ENCODE data around the gene DGCR8. TPM values are rescaled to one million over a fixed set of nuclear protein-coding genes. Genes with fewer than 3 reads are reported as not detected.

Gene DGCR8
- total and polyA plus RNA-seq, 11 donors, result 8.8 to 22.1 (median 13.0) TPM

GRCh38 chr22:20057596-20058268, 22.3 kb upstream of the DGCR8 start:
- no peak for DNase-seq
- Histone ChIP-seq H3K9me3 (no peaks in the 10 kb centered on the region), H3K27me3 (no peaks in the 10 kb centered on the region), H3K4me3 (no peak overlapping the region), H3K27ac (no peak overlapping the region), H3K36me3 (peaks cover 0 to 98% (median 88%) of the 10 kb centered on the region in 9 donors), H3K4me1 (peaks cover 0 to 26% (median 4%) of the 10 kb centered on the region in 12 donors)
- 95 to 98% (median 96%) methylated on average over 13 of the region's 13 CpGs for WGBS, 4 donors
- no peak for ATAC-seq
- intact Hi-C loops (cut with DNase I), result no loop called here
- no peak for TF ChIP-seq CTCF (IDR thresholded peaks at IDR 0.05)
- TF ChIP-seq POLR2A (IDR thresholded peaks at IDR 0.05), result no peak

- TF ChIP-seq POLR2A (IDR thresholded peaks at IDR 0.05) (no peak), CTCF (IDR thresholded peaks at IDR 0.05) (no peak)
- intact Hi-C loops (cut with DNase I), result no loop called here
- H3K27ac ChIP-seq, result no peak overlapping the region
- DNase-seq (no peak), ATAC-seq (no peak)
- peaks cover 0 to 15% (median 0%) of the 10 kb centered on the region in 12 donors for H3K4me1 ChIP-seq
- 82 to 92% (median 85%) methylated on average over 10 of the region's 10 CpGs for WGBS, 4 donors
- peaks cover 0 to 98% (median 87%) of the 10 kb centered on the region in 9 donors for H3K36me3 ChIP-seq
- no peaks in the 10 kb centered on the region for H3K27me3 ChIP-seq
- no peak overlapping the region for H3K4me3 ChIP-seq
- no peaks in the 10 kb centered on the region for H3K9me3 ChIP-seq
These were observed 20.9 kb upstream of the DGCR8 start for GRCh38 chr22:20058989-20059770.

GRCh38 chr22:20060700-20061480, 19.2 kb upstream of the DGCR8 start:
- intact Hi-C loops (cut with DNase I), result no loop called here
- Histone ChIP-seq H3K27me3 (no peaks in the 10 kb centered on the region), H3K4me3 (no peak overlapping the region), H3K9me3 (no peaks in the 10 kb centered on the region), H3K27ac (peak overlapping the region in 2 of 12 donors; percentile 19 to 43), H3K4me1 (peaks cover 0 to 13% (median 0%) of the 10 kb centered on the region in 12 donors), H3K36me3 (peaks cover 0 to 95% (median 82%) of the 10 kb centered on the region in 9 donors)
- 85 to 90% (median 89%) methylated on average over 8 to 10 of the region's 10 CpGs for WGBS, 4 donors
- DNase-seq, result no peak
- no peak for TF ChIP-seq POLR2A (IDR thresholded peaks at IDR 0.05)
- peak in 2 of 12 donors; percentile 6 to 10 for TF ChIP-seq CTCF (IDR thresholded peaks at IDR 0.05)
- ATAC-seq, result no peak
